ENCODE data around the gene SIL1.

SIL1 gene

DNA sequence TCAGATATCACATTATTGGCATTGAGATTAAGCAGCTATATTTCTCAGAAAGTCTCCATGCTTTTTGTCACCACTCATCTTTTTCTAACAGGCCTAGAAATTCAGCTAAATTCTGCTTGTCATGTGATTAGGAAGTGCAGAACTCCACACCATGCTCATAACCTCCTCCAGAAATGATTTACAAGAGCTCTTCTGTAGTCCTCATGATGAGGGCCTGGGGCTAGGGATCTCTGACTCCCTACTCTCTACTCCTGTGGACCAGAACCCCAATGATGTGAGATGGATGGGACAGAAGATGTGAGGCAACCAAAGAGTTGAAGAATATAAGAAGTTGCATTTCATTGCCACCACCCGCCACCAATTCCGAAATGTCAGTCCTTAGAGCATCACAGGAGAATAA lies 16.5 kb upstream of the SIL1 start:
- TF ChIP-seq, protein P1, sequence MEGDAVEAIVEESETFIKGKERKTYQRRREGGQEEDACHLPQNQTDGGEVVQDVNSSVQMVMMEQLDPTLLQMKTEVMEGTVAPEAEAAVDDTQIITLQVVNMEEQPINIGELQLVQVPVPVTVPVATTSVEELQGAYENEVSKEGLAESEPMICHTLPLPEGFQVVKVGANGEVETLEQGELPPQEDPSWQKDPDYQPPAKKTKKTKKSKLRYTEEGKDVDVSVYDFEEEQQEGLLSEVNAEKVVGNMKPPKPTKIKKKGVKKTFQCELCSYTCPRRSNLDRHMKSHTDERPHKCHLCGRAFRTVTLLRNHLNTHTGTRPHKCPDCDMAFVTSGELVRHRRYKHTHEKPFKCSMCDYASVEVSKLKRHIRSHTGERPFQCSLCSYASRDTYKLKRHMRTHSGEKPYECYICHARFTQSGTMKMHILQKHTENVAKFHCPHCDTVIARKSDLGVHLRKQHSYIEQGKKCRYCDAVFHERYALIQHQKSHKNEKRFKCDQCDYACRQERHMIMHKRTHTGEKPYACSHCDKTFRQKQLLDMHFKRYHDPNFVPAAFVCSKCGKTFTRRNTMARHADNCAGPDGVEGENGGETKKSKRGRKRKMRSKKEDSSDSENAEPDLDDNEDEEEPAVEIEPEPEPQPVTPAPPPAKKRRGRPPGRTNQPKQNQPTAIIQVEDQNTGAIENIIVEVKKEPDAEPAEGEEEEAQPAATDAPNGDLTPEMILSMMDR (IDR thresholded peaks at IDR 0.05; ENCODE audit: borderline replicate concordance, insufficient read depth, low read depth, low read length) = no peak
- H3K4me3 ChIP-seq (ENCODE audit: low read depth, low read length) = no peak overlapping the region

DNA sequence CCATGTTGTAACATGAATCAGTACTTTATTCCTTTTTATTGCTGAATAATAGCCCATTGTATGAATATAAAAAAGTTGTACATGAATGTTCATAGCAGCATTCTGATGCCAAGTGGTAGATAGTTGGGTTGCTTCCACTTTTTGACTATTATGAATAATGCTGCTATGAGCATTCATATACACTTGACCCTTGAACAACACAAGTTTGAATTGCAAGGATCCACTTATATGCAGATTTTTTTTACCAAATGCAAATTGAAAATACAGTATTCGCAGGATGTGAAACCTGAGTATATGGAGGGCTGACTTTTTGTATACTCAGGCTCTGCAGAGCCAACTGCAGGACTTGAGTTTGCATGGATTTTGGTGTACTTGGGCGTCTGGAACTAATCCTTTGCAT lies 14.7 kb upstream of the SIL1 start:
- no peak overlapping the region for H3K4me3 ChIP-seq (ENCODE audit: low read depth, low read length)
- TF ChIP-seq, protein P1 (IDR thresholded peaks at IDR 0.05; ENCODE audit: borderline replicate concordance, insufficient read depth, low read depth, low read length) = no peak

DNA sequence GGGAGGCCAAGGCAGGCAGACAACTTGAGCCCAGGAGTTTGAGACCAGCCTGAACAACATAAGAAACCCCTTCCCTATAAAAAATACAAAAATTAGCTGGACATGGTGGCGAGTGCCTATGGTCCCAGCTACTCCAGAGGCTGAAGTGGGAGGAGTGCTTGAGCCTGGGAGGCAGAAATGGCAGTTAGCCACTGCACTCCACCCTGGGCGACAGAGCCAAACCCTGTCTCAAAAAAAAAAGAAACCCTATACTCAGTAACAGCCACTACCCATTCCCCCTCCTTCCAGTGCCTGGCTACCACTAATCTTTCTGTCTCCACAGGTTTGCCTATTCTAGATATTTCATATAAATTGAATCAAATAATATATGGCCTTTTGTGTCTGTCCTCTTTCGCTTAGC lies 14.3 kb upstream of the SIL1 start:
- TF ChIP-seq, protein P1 (IDR thresholded peaks at IDR 0.05; ENCODE audit: borderline replicate concordance, insufficient read depth, low read depth, low read length) = no peak
- H3K4me3 ChIP-seq (ENCODE audit: low read depth, low read length) = no peak overlapping the region

DNA sequence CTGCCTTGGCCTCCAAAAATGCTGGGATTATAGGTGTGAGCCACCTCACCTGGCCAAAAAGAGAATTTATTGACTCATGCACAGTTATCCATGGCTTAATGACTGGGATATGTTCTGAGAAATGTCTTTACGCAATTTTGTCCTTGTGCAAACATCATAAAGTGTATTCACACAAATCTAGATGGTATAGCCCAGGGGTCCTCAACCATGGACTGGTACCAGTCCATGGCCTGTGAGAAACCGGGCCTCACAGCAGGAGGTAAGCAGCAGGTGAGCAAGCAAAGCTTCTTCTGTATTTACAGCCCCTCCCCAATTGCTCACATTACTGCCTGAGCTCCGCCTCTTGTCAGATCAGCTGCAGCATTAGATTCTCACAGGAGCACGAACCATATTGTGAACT lies 12.4 kb upstream of the SIL1 start:
- TF ChIP-seq, protein P1 (IDR thresholded peaks at IDR 0.05; ENCODE audit: borderline replicate concordance, insufficient read depth, low read depth, low read length) = no peak
- no peak overlapping the region for H3K4me3 ChIP-seq (ENCODE audit: low read depth, low read length)

DNA sequence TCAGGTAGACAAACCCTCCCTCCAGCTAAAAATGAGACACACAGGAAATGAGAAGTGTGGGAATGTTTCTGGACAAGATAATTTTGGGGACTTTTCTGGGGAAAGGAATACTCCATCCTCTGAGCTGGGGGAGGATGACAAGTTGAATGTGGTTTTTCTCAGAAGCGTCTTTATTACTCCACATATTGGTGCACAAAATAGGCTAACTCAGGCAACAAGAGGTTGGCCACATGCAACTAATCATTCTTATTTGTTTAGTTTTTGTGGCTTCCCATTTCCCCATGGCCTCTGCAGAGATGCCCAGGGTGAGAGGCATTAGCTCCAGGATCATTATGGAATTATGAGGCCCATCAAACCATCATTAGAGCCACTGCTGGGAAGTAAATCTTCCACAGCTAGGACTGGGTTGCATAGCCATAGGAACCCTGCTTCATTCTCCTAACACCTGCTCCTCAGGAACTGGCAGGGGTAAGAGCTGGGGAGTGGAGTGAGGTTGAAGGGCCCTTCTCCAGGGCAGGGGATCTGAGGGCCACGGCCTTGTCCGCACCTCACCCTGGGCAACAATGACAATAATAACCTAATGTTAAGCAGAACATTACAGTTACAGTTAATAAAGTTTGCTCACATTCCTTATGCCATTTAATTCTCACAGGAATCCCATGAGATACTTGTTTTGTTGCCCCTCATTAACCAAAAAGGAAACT lies 9.3 kb upstream of the SIL1 start:
- TF ChIP-seq, protein P1 (IDR thresholded peaks at IDR 0.05; ENCODE audit: borderline replicate concordance, insufficient read depth, low read depth, low read length) = no peak
- H3K4me3 ChIP-seq (ENCODE audit: low read depth, low read length) = no peak overlapping the region

DNA sequence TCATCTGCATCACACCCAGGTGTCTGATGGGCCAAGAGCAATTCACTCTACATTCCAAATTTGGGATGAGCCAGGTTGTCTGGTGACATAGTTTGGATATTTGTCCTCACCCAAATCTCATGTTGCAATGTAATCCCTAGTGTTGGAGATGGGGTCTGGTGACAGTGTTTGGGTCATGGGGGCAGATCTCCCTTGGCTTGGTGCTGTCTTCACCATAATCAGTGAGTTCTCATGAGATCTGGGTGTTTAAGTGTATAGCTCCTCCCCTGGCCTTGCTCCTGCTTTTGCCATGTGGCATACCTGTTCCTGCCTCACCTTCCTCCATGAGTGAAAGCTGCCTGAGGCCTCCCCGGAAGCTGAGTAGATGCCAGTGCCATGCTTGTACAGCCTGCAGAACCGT lies 7.4 kb upstream of the SIL1 start:
- no peak overlapping the region for H3K4me3 ChIP-seq (ENCODE audit: low read depth, low read length)
- TF ChIP-seq, protein P1 (IDR thresholded peaks at IDR 0.05; ENCODE audit: borderline replicate concordance, insufficient read depth, low read depth, low read length) = no peak

DNA sequence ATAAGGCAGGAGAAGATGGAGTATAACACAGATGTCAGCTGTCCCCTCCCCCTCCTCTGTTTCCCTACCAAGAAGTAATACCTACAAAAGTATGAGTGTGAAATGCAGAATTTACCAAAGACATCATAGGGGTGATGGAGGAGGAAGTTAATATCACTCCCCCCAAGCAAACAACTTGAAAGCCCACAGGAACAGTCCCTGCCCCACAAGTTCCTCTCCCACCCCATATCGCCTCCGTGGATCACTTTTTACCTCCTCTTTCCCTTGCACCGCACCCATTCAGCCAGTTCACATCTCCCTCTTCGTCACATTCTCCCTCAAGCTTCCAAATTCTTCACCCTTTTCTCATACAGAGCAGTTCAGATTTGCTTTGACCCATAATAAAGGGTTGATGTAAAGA lies 7.0 kb upstream of the SIL1 start:
- H3K4me3 ChIP-seq (ENCODE audit: low read depth, low read length) = no peak overlapping the region
- TF ChIP-seq, protein P1 (IDR thresholded peaks at IDR 0.05; ENCODE audit: borderline replicate concordance, insufficient read depth, low read depth, low read length) = no peak
